IMR-90 (cell line): ENCODE results near the gene KDM3A. TPM values are rescaled to one million over a fixed set of nuclear protein-coding genes. Genes with fewer than 3 reads are reported as not detected.

ENCODE experiments used
- ATAC-seq: fragments of 200-7000 bp; cut with Tn5 transposase; 2 replicates; pipeline ENCODE4 v1.9.1; 2020; ENCODE audit warnings: low read depth, mild to moderate bottlenecking, moderate library complexity
- BruUV-seq: library from RNA; stranded (reverse); fragments of 400-500 nt; replicated peaks from 2 replicates; lab custom pipeline; 2021; lab: Mats Ljungman, UMichigan
- CTCF ChIA-PET: fragments of 300-600 bp; formaldehyde crosslinking; extraction: SDS; loops from one replicate; lab custom pipeline; 2021; ENCODE audit warnings: antibody characterized with exemption; lab: Yijun Ruan, JAX
- POLR2A ChIA-PET: fragments of 300-600 bp; sonication (Branson Sonifier 250); formaldehyde crosslinking; loops from one replicate; lab custom pipeline; 2022; ENCODE audit warnings: antibody characterized with exemption; ENCODE audit not compliant: unreplicated experiment; lab: Charles Lee
- DNase-seq: peaks from one replicate; pipeline ENCODE4 v3.0.0; 2013
- H2AFZ ChIP-seq: replicated peaks from 2 replicates; pipeline ENCODE3; 2013; ENCODE audit warnings: low read length, mild to moderate bottlenecking; ENCODE audit not compliant: poor library complexity
- H2AK5ac ChIP-seq: 2 replicates; pipeline ENCODE4 v1.6.1; 2013; ENCODE audit warnings: low read depth, low read length, inconsistent platforms
- H2AK9ac ChIP-seq: replicated peaks from 2 replicates; pipeline ENCODE3; 2013; ENCODE audit warnings: mild to moderate bottlenecking, low read depth, low read length, moderate library complexity; ENCODE audit not compliant: poor library complexity
- H2BK120ac ChIP-seq: 2 replicates; pipeline ENCODE4 v1.6.1; 2013; ENCODE audit warnings: low read depth, low read length, inconsistent platforms
- H2BK15ac ChIP-seq: 3 replicates; pipeline ENCODE4 v1.6.1; 2013; ENCODE audit warnings: low read depth, low read length, inconsistent platforms
- H2BK20ac ChIP-seq: 2 replicates; pipeline ENCODE4 v1.6.1; 2013; ENCODE audit warnings: low read depth, mild to moderate bottlenecking, inconsistent platforms, low read length, moderate library complexity
- H2BK5ac ChIP-seq: 2 replicates; pipeline ENCODE4 v1.6.1; 2013; ENCODE audit warnings: mild to moderate bottlenecking, low read depth, low read length, inconsistent platforms; ENCODE audit not compliant: poor library complexity, severe bottlenecking
- H3K14ac ChIP-seq: replicated peaks from 2 replicates; pipeline ENCODE4 v1.6.1; 2013; ENCODE audit warnings: low read depth, low read length, inconsistent platforms
- H3K18ac ChIP-seq: 2 replicates; pipeline ENCODE4 v1.6.1; 2013; ENCODE audit warnings: low read depth, low read length, control low read depth
- H3K23ac ChIP-seq: 2 replicates; pipeline ENCODE4 v1.6.1; 2013; ENCODE audit warnings: low read depth, low read length, inconsistent platforms
- H3K27ac ChIP-seq: 2 replicates; pipeline ENCODE4 v1.5.1; 2013; ENCODE audit warnings: mild to moderate bottlenecking, control low read depth, low read length; ENCODE audit not compliant: insufficient read depth
- H3K27me3 ChIP-seq: 2 replicates; pipeline ENCODE4 v1.6.1; 2013; ENCODE audit warnings: low read length; ENCODE audit not compliant: control insufficient read depth, insufficient read depth
- H3K36me3 ChIP-seq: 2 replicates; pipeline ENCODE4 v1.6.1; 2013; ENCODE audit warnings: low read length, mixed read lengths; ENCODE audit not compliant: control insufficient read depth, insufficient read depth
- H3K4ac ChIP-seq: 2 replicates; pipeline ENCODE4 v1.6.1; 2013; ENCODE audit warnings: low read depth, low read length, inconsistent platforms
- H3K4me1 ChIP-seq: 2 replicates; pipeline ENCODE4 v1.6.1; 2013; ENCODE audit warnings: low read length, mixed read lengths; ENCODE audit not compliant: control insufficient read depth, insufficient read depth
- H3K4me2 ChIP-seq: 2 replicates; pipeline ENCODE4 v1.6.1; 2013; ENCODE audit warnings: low read depth, mild to moderate bottlenecking, control low read depth, low read length, moderate library complexity
- H3K4me3 ChIP-seq: 2 replicates; pipeline ENCODE4 v1.5.1; 2013; ENCODE audit warnings: low read depth, mild to moderate bottlenecking, control low read depth, low read length, moderate library complexity; ENCODE audit not compliant: insufficient read depth
- H3K56ac ChIP-seq: 2 replicates; pipeline ENCODE4 v1.6.1; 2013; ENCODE audit warnings: low read length, inconsistent platforms; ENCODE audit not compliant: insufficient read depth; ENCODE audit errors: extremely low read depth
- H3K79me1 ChIP-seq, 2 experiments: 2 replicates each; pipeline ENCODE4 v1.6.1; 2013; ENCODE audit warnings: low read length in 2 of 2, inconsistent platforms in 1 of 2, low read depth in 1 of 2
- H3K9ac ChIP-seq: 2 replicates; pipeline ENCODE4 v1.6.1; 2013; ENCODE audit warnings: low read depth, low read length, control low read depth
- H3K9me1 ChIP-seq: 2 replicates; pipeline ENCODE4 v1.6.1; 2013; ENCODE audit warnings: low read length, inconsistent platforms; ENCODE audit not compliant: insufficient read depth
- H3K9me3 ChIP-seq: 2 replicates; pipeline ENCODE4 v1.6.1; 2013; ENCODE audit warnings: low read length; ENCODE audit not compliant: control insufficient read depth, insufficient read depth
- H4K20me1 ChIP-seq: 2 replicates; pipeline ENCODE4 v1.6.1; 2013; ENCODE audit warnings: low read length, inconsistent platforms; ENCODE audit not compliant: insufficient read depth
- H4K5ac ChIP-seq: 2 replicates; pipeline ENCODE4 v1.6.1; 2013; ENCODE audit warnings: mild to moderate bottlenecking, low read depth, low read length, control low read depth
- H4K8ac ChIP-seq, 2 experiments: 2 replicates each; pipeline ENCODE4 v1.6.1; 2013; ENCODE audit warnings: low read depth in 2 of 2, low read length in 2 of 2, control low read depth in 1 of 2, inconsistent platforms in 1 of 2
- H4K91ac ChIP-seq: 2 replicates; pipeline ENCODE4 v1.6.1; 2013; ENCODE audit warnings: low read depth, low read length, inconsistent platforms; ENCODE audit not compliant: insufficient read depth
- FOS ChIP-seq: fragments of 150-350 bp; IDR thresholded peaks from 2 replicates; pipeline ENCODE4 v1.6.1; 2016; ENCODE audit warnings: low read depth, low read length
- MAZ ChIP-seq: IDR thresholded peaks from 2 replicates; pipeline ENCODE4 v1.6.1; 2012; ENCODE audit warnings: low read depth, mild to moderate bottlenecking, low read length, improper control_type of control experiment, moderate library complexity, borderline replicate concordance
- RCOR1 ChIP-seq: IDR thresholded peaks from 2 replicates; pipeline ENCODE4 v1.6.1; 2012; ENCODE audit warnings: mild to moderate bottlenecking, low read length, improper control_type of control experiment; ENCODE audit not compliant: insufficient replicate concordance
- WGBS, 2 experiments: methylation state at CpG; one replicate each; pipeline versions ENCODE4 v1.1.5 to v1.1.7; 2013; ENCODE audit warnings: missing lambda C conversion rate in 2 of 2; ENCODE audit not compliant: insufficient read length in 1 of 2; ENCODE audit errors: extremely low coverage in 2 of 2; 5-methylcytosine and 5-hydroxymethylcytosine counted together
- dilution Hi-C: fragments of 300-500 bp; cut with HindIII; formaldehyde crosslinking; loops from one replicate; pipeline ENCODE4 v1.14.3; 2018; ENCODE audit warnings: low sequenced_read_pairs; ENCODE audit not compliant: unreplicated experiment
- in situ Hi-C: fragments of 300-500 bp; cut with MboI; formaldehyde crosslinking; loops from 3 replicates; pipeline ENCODE4 v1.14.3; 2019; ENCODE audit warnings: low sequenced_read_pairs, inconsistent platforms, mixed read lengths
- intact Hi-C: fragments of 100-400 bp; cut with micrococcal nuclease; formaldehyde crosslinking; loops from 2 replicates; pipeline ENCODE4 v1.10.0; 2022
- microRNA-seq, 2 experiments: library from miRNA; stranded (forward) in 1 of 2; unstranded in 1 of 2; fragments of 10-50 nt in 1 of 2; fragments of <30 nt in 1 of 2; gene quantifications in 1 of 2; microRNA quantifications in 1 of 2; one replicate each; pipeline versions ENCODE3 to v1.1.0; 2013 to 2020; ENCODE audit not compliant: insufficient read depth in 1 of 2, insufficient read length in 1 of 2, unreplicated experiment in 1 of 2
- polyA plus RNA-seq, 3 experiments: library from polyadenylated mRNA; depleted of rRNA; stranded (reverse); fragments of >200 nt; gene quantifications; 2 replicates each; pipeline ENCODE4 v1.2.3, GENCODE V29; 2012; ENCODE audit warnings: low replicate concordance in 1 of 3
- small RNA-seq, 5 experiments: library from RNA; depleted of rRNA; stranded (forward); fragments of <200 nt; gene quantifications; one replicate each; pipeline ENCODE3, GENCODE V24; 2012
- total RNA-seq: library from RNA; depleted of rRNA; stranded (reverse); fragments of >200 nt; gene quantifications from 2 replicates; pipeline ENCODE4 v1.2.3, GENCODE V29; 2012; rRNA removed

The KDM3A gene
- total and polyA plus RNA-seq, 2 of the 4 experiments (the other 2 are of a cell fraction) = 24.8 to 33.3 TPM

- H3K4me1 ChIP-seq = no peaks in the 10 kb centered on the region
- H3K4ac ChIP-seq = no peak overlapping the region
- no peak for TF ChIP-seq MAZ
- no peak for TF ChIP-seq RCOR1
- no peak for TF ChIP-seq FOS
- H3K79me1 ChIP-seq = peaks cover 2 to 3% of the 10 kb centered on the region in 2 experiments; a peak in 1 of 4 replicates
- no peak overlapping the region for H4K5ac ChIP-seq
- no peak overlapping the region for H2AK5ac ChIP-seq
- WGBS, 2 experiments = 20% methylated on average over 1 of the region's 2 CpGs; no CpG with 5 or more reads in 1 of the 2 experiments
- H3K56ac ChIP-seq = no peak overlapping the region
- H2AFZ ChIP-seq = no peak overlapping the region
- H4K91ac ChIP-seq = no peak overlapping the region
- no peak overlapping the region for H3K23ac ChIP-seq
- H3K9me3 ChIP-seq = peaks cover under 1% of the 10 kb centered on the region; the same call in 1 of the 2 replicates
- H2BK5ac ChIP-seq = no peak overlapping the region
- no peak overlapping the region for H4K8ac ChIP-seq
- DNase-seq (no peak), ATAC-seq (peak; percentile 40; the same call in 1 of the 2 replicates)
- no peak overlapping the region for H3K9ac ChIP-seq
- no TSS peak for BruUV-seq
- ChIA-PET POLR2A (no interaction called here), CTCF (no interaction called here)
- dilution Hi-C loops = no loop called here
- no peak overlapping the region for H2BK120ac ChIP-seq
- H3K4me2 ChIP-seq = peak overlapping the region; percentile 55; the same call in 1 of the 2 replicates
- H3K36me3 ChIP-seq = no peaks in the 10 kb centered on the region; the same call in 1 of the 2 replicates
- H2BK15ac ChIP-seq = no peak overlapping the region
- no peaks in the 10 kb centered on the region for H3K9me1 ChIP-seq
- no peak overlapping the region for H3K27ac ChIP-seq
- H3K4me3 ChIP-seq = no peak overlapping the region
- H2BK20ac ChIP-seq = no peak overlapping the region
- no peak overlapping the region for H2AK9ac ChIP-seq
- no peaks in the 10 kb centered on the region for H3K27me3 ChIP-seq
- no peak overlapping the region for H3K14ac ChIP-seq
- in situ Hi-C loops = no loop called here
- no peaks in the 10 kb centered on the region for H4K20me1 ChIP-seq
- H3K18ac ChIP-seq = no peak overlapping the region
- intact Hi-C loops = no loop called here
Measured at GRCh38 chr2:86541334-86541733, 100.2 kb downstream of the KDM3A start.

Small RNA genes lying within 50 kb of the gene (microRNA-seq; reads per million reads assigned to microRNA genes)
- gene RNU6-640P (ENCODE audit: insufficient read depth, insufficient read length) = not detected

Small RNA genes lying within 50 kb of the gene (small RNA-seq; reads per million reads assigned to genes)
- 0 reads per million in 5 experiments for gene RNU6-640P

Other genes with a start within 250 kb of the KDM3A start
- gene IMMT, start 245.9 kb upstream of the KDM3A start, total RNA-seq = 87.3 and 90.0 TPM in 2 replicates
- gene IMMT, start 245.9 kb upstream of the KDM3A start, polyA plus RNA-seq (2012; rRNA removed) = 41.0 and 50.5 TPM in 2 replicates
- gene MRPL35, start 241.9 kb upstream of the KDM3A start, total RNA-seq = 26.7 and 64.0 TPM in 2 replicates
- 37.6 and 48.7 TPM in 2 replicates for gene MRPL35, start 241.9 kb upstream of the KDM3A start, polyA plus RNA-seq (2012; rRNA removed)
- gene REEP1, start 103.7 kb upstream of the KDM3A start, total RNA-seq = under 0.01 TPM in 2 replicates
- 0.03 TPM in 1 of 2 replicates, not detected in the other for gene REEP1, start 103.7 kb upstream of the KDM3A start, polyA plus RNA-seq (2012; rRNA removed)
- gene CHMP3, start 122.1 kb downstream of the KDM3A start, total RNA-seq = 38.4 and 81.4 TPM in 2 replicates
- 61.0 and 84.6 TPM in 2 replicates for gene CHMP3, start 122.1 kb downstream of the KDM3A start, polyA plus RNA-seq (2012; rRNA removed)
- 5.6 and 10.0 TPM in 2 replicates for gene RNF103, start 182.5 kb downstream of the KDM3A start, total RNA-seq
- 5.5 and 7.2 TPM in 2 replicates for gene RNF103, start 182.5 kb downstream of the KDM3A start, polyA plus RNA-seq (2012; rRNA removed)